Hematopoietic multipotent progenitor cell (in vitro differentiated cells): ENCODE measurements around the gene SNX32. TPM values are rescaled to one million over a fixed set of nuclear protein-coding genes. Genes with fewer than 3 reads are reported as not detected.

Source experiments
- DNase-seq, 3 donors: peaks; one replicate each; pipeline ENCODE4 v3.0.0-alpha.2; 2011 to 2015; ENCODE audit warnings: low read depth in 2 of 3, low spot score in 2 of 3
- total RNA-seq: library from RNA; depleted of rRNA; stranded (reverse); fragments of >200 nt; gene quantifications from one replicate; pipeline ENCODE4 v1.2.3, GENCODE V29; 2012

The SNX32 gene
- total RNA-seq, 1 donor = 4.3 TPM

GRCh38 chr11:65865550-65866172 lies 31.9 kb downstream of the SNX32 start:
- DNase-seq = no peak

GRCh38 chr11:65866509-65867283 lies 32.9 kb downstream of the SNX32 start:
- no peak for DNase-seq

- peak in 2 of 3 donors; percentile 36 to 45 for DNase-seq
Measured at GRCh38 chr11:65867284-65868071, 33.7 kb downstream of the SNX32 start.

GRCh38 chr11:65868076-65868667 lies 34.4 kb downstream of the SNX32 start:
- peak in 1 of 3 donors; percentile 46 for DNase-seq

GRCh38 chr11:65868907-65869306 lies 35.1 kb downstream of the SNX32 start:
- DNase-seq = no peak

GRCh38 chr11:65869643-65870306 lies 36.0 kb downstream of the SNX32 start:
- no peak for DNase-seq

GRCh38 chr11:65870307-65870658 lies 36.5 kb downstream of the SNX32 start:
- no peak for DNase-seq

- no peak for DNase-seq
Measured at GRCh38 chr11:65870706-65871681, 37.2 kb downstream of the SNX32 start.

- DNase-seq = no peak
Measured at GRCh38 chr11:65871811-65872548, 38.2 kb downstream of the SNX32 start.

GRCh38 chr11:65872586-65873317 lies 39.0 kb downstream of the SNX32 start, which contains the start of gene EFEMP2:
EFEMP2 (minus strand) TSS chr11:65872800; CDS start chr11:65872354, 446 bp downstream.
- no peak for DNase-seq

GRCh38 chr11:65873318-65874156 lies 39.8 kb downstream of the SNX32 start:
- DNase-seq = peak; percentile 90 to 92 (median 91)

- peak in 2 of 3 donors; percentile 64 to 78 for DNase-seq
Measured at GRCh38 chr11:65879617-65880016, 45.9 kb downstream of the SNX32 start, which contains the start of gene CTSW. CTSW (plus strand) TSS chr11:65879837; CDS start chr11:65879855, 18 bp downstream.

GRCh38 chr11:65880027-65880426 lies 46.3 kb downstream of the SNX32 start:
- DNase-seq = no peak

- no peak for DNase-seq
Measured at GRCh38 chr11:65880844-65881421, 47.2 kb downstream of the SNX32 start.

- no peak for DNase-seq
Measured at GRCh38 chr11:65882120-65883057, 48.6 kb downstream of the SNX32 start.
